Thoracic aorta (tissue), 2 donors: ENCODE measurements around the gene ZCCHC3. TPM values are rescaled to one million over a fixed set of nuclear protein-coding genes. Genes with fewer than 3 reads are reported as not detected.

ENCODE experiments used
- ATAC-seq: fragments of 150-250 bp; one replicate; pipeline ENCODE4 v1.8.0; 2017; ENCODE audit warnings: low read depth; ENCODE audit not compliant: insufficient number of reproducible peaks, low FRiP score
- DNase-seq: peaks from one replicate; pipeline ENCODE4 v3.0.0-alpha.2; 2020; ENCODE audit warnings: low spot score
- H3K27ac ChIP-seq, 2 donors: fragments of 200-600 bp; sonication (generic); 1 replicate in 1 of 2; 2 replicates in 1 of 2; pipeline ENCODE4 v1.5.1; 2016; ENCODE audit warnings: mild to moderate bottlenecking in 2 of 2, moderate library complexity in 2 of 2
- H3K27me3 ChIP-seq: fragments of 200-600 bp; sonication (generic); replicated peaks from 2 replicates; pipeline ENCODE4 v1.6.0; 2016; ENCODE audit warnings: mild to moderate bottlenecking; ENCODE audit not compliant: insufficient read depth
- H3K36me3 ChIP-seq: fragments of 200-600 bp; sonication (generic); one replicate; pipeline ENCODE4 v1.5.1; 2016
- H3K4me1 ChIP-seq, 2 donors: fragments of 200-600 bp; sonication (generic); 1 replicate in 1 of 2; 2 replicates in 1 of 2; pipeline versions ENCODE4 v1.5.1 to v1.6.0; 2016; ENCODE audit warnings: low read depth in 2 of 2, mild to moderate bottlenecking in 1 of 2; ENCODE audit not compliant: control insufficient read depth in 1 of 2
- H3K4me3 ChIP-seq: fragments of 200-600 bp; sonication (generic); 2 replicates; pipeline ENCODE4 v1.5.1; 2016; ENCODE audit warnings: mild to moderate bottlenecking
- H3K9me3 ChIP-seq: fragments of 200-600 bp; sonication (generic); 2 replicates; pipeline ENCODE4 v1.5.1; 2016
- CTCF ChIP-seq: fragments of 200-600 bp; sonication (generic); IDR thresholded peaks from one replicate; pipeline ENCODE4 v1.5.1; 2019; ENCODE audit warnings: antibody characterized with exemption
- total RNA-seq, 2 donors: library from RNA; depleted of rRNA; stranded (reverse); fragments of >200 nt; gene quantifications; one replicate each; pipeline versions ENCODE4 v1.1.0 to v1.2.3, GENCODE V29; 2016

The ZCCHC3 gene
- total RNA-seq, 2 donors from 2014 or later: 14.4 to 19.5 TPM

- H3K9me3 ChIP-seq: no peaks in the 10 kb centered on the region
- no peak for TF ChIP-seq CTCF
- no peak for ATAC-seq
- no peaks in the 10 kb centered on the region for H3K36me3 ChIP-seq
- DNase-seq: no peak
- H3K4me1 ChIP-seq: peaks cover 20 to 23% of the 10 kb centered on the region in 2 donors
- H3K27ac ChIP-seq: no peak overlapping the region
- H3K4me3 ChIP-seq: no peak overlapping the region
- H3K27me3 ChIP-seq: no peaks in the 10 kb centered on the region
These were observed 4.8 kb downstream of the ZCCHC3 start for GRCh38 chr20:301886-302848.

- no peaks in the 10 kb centered on the region for H3K27me3 ChIP-seq
- H3K36me3 ChIP-seq: no peaks in the 10 kb centered on the region
- no peak for TF ChIP-seq CTCF
- DNase-seq (no peak), ATAC-seq (no peak)
- no peaks in the 10 kb centered on the region for H3K9me3 ChIP-seq
- no peak overlapping the region for H3K27ac ChIP-seq
- H3K4me1 ChIP-seq: peaks cover 4 to 21% of the 10 kb centered on the region in 2 donors
- no peak overlapping the region for H3K4me3 ChIP-seq
These were observed 8.4 kb downstream of the ZCCHC3 start for GRCh38 chr20:305745-306144.

GRCh38 chr20:308427-309038, 11.2 kb downstream of the ZCCHC3 start:
- H3K27me3 ChIP-seq: no peaks in the 10 kb centered on the region
- no peak for ATAC-seq
- H3K27ac ChIP-seq: peak overlapping the region; percentile 85 to 88
- TF ChIP-seq CTCF: no peak
- no peaks in the 10 kb centered on the region for H3K9me3 ChIP-seq
- H3K4me3 ChIP-seq: no peak overlapping the region
- H3K4me1 ChIP-seq: peaks cover 6 to 17% of the 10 kb centered on the region in 2 donors
- no peaks in the 10 kb centered on the region for H3K36me3 ChIP-seq
- no peak for DNase-seq

- no peak for TF ChIP-seq CTCF
- no peak for DNase-seq
- Histone ChIP-seq H3K36me3 (no peaks in the 10 kb centered on the region), H3K27ac (peak overlapping the region; percentile 85 to 88), H3K27me3 (no peaks in the 10 kb centered on the region), H3K4me3 (peak overlapping the region; percentile 75), H3K9me3 (no peaks in the 10 kb centered on the region), H3K4me1 (peaks cover 6 to 17% of the 10 kb centered on the region in 2 donors)
- ATAC-seq: peak; percentile 4
These were observed 12.0 kb downstream of the ZCCHC3 start for GRCh38 chr20:309306-309840.
